Measurements from ENCODE around the gene ATP4A.

DNA sequence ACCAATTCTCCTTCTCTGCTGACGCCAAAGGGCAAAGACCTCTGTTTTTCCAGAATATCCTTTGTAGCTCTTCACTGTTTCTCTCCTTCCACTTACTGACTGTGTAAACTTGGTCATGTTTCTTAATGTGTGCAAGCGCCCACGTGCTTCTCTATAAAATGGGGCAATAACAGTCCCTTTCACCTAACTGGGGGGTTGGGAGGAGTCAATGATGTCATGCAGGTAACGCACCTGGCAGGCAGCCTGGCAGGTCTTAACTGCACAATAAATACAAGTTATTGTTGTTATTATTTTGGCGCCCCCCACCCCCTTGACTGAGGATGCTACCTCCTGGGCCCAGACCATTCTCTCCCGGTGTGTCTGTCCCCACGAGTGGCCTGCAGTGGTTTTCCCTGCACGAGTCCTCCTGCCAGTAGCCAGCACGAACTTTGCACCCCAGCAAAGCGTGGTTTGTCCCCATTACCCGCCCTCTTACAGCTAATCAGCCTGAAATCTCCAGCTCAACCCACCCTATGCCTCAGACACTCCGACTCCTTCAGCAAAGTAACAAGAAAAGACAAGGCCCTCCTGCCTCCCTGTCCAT is 40.6 kb downstream of the ATP4A start:
- TF ChIP-seq POLR2A (IDR thresholded peaks at IDR 0.05; ENCODE audit: low read depth, low read length) (no peak), POLR2AphosphoS5 (IDR thresholded peaks at IDR 0.05; ENCODE audit: low read depth, low read length) (no peak)

Data from GM12892 (cell line).